CD4-positive, alpha-beta T cell treated with Interleukin-21 for 1 hour (primary cell): ENCODE results near the gene FOXQ1.
"Not testable (repeated sequence)": the region's sequence is repeated elsewhere in the genome, so short reads cannot be mapped to it uniquely, and the experiment has no call there.

Source experiments
- DNase-seq: peaks from one replicate; pipeline ENCODE4 v3.0.0-alpha.2; 2020

Gene FOXQ1

GRCh38 chr6:1291381-1291780, 20.5 kb upstream of the FOXQ1 start:
- DNase-seq, result no peak

DNA sequence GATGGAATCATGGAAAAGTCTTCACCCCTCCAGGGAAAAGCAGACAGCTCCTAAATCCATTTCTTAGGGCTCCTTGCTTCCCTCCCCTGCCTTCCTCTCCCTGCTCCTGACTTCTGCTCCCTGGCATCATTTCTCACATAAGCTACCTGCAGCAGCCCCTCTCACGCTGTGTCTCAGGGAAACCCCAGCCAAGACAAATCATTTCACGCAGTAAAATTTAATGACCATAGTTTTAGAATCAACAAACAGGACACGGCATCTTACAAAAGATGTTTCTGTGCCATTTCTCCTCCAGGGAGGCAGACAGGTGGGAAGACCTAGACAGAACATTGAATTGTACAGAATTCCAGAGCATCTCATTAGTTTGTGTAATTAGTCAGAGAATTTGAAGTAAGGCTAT, 16.5 kb upstream of the FOXQ1 start:
- no peak for DNase-seq

DNA sequence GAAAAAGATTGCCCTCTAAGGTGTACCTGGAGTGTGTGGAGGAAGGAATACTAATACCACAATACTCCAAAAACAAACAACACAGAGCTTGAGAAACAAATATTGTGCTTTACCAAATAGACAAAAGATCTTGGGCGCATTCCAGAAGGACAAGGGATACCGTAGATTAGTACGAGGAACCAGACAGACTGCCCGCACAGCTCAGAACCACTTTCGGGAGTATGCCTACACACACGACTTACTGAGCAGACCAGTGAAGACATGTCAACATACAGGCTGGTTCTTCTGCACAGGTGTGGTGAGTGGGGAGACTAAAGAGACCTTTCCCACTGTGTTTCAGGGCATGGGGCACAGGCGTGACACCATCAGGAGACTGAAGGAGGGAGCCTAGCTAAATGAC, 15.8 kb upstream of the FOXQ1 start:
- DNase-seq, result no peak

DNA sequence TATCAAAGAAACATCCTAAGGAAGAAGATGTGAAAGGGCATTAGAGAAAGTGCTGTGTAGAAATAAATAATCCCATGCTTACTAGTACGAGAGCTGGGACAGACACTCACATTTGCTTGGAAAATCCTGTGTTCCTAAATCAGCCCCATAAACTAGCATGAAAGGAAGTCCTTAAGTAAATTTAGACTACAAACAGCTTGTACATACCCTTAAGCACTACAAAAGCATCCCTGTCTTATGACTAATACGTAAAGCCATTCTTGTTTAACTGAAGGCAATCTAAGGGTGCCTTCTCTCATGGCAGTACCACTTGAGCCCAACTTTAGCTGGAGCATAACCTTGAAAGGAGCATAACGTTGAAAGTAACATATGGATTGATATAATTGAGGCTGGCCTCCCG, 15.4 kb upstream of the FOXQ1 start:
- no peak for DNase-seq

GRCh38 chr6:1297746-1298145, 14.2 kb upstream of the FOXQ1 start:
- DNase-seq, result no peak

- no peak for DNase-seq
These were observed 13.1 kb upstream of the FOXQ1 start for GRCh38 chr6:1298768-1299167.

DNA sequence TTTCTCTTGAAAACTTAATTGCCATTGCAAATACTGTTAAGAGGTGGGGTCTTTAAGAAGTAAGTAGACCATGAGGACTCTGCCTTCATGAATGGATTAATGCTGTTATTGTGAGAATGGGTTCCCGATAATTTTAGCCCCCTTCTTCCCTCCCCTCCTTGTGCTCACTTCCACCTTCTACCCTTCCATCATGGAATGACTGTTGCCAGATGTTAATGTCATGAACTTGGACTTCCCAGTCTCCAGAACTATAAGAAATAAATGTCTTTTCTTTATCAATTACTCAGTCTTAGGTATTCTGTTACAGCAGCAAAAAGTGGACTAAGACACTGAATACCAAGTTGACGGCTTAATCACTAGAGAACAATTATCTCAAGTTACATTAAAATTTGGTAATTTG, 5.8 kb upstream of the FOXQ1 start:
- DNase-seq, result no peak

GRCh38 chr6:1309366-1309765, 2.5 kb upstream of the FOXQ1 start:
- no peak for DNase-seq

GRCh38 chr6:1310628-1311399, 1.1 kb upstream of the FOXQ1 start:
- no peak for DNase-seq

DNA sequence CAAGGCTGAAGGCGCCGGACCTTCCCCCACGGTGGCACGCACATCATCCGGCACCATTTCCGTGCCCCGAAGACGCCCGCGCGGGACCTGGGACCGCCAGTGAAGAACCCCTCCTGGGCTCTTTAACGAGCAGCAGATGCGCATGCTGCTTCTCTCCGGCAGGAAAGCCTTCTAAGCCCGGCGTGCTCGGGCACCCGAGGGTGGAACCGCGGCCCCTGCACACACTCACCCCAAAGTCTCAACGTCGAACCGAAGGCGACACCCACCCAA, 240 bp downstream of the FOXQ1 start:
- DNase-seq, result no peak

GRCh38 chr6:1312473-1313367, 822 bp downstream of the FOXQ1 start:
- DNase-seq, result no peak

- no peak for DNase-seq
These were observed 1.5 kb downstream of the FOXQ1 start for GRCh38 chr6:1313384-1313766.

DNA sequence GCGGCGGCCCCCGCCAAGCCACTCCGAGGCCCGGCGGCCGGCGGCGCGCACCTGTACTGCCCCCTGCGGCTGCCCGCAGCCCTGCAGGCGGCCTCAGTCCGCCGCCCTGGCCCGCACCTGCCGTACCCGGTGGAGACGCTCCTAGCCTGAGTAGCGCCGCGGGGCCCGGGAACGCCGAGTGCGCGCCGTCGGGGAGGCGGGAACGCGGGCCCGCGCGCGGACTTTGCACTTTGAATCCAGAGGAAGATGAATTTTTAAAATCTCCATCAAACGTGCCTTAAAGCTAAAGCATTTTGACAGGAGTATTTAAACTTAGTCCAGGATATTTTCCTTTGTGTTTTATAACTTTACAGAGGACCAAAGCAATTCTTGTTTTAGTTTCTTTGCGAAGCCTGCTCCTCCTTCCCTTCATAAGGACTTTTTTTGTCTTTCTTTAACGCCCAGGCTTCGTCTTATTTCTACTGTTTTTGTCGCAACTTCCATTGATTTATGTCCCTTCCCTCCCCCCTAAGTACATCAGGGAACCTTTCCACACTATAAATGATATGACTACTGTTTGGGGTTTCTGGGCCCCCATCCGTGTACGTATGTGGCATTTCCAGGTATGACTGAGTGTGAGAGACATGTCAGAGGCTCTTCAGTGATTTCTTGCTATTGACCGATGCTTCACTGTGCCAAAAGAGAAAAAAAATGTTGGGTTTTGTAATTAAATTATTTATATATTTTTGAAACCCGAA, 2.0 kb downstream of the FOXQ1 start:
- DNase-seq, result no peak

DNA sequence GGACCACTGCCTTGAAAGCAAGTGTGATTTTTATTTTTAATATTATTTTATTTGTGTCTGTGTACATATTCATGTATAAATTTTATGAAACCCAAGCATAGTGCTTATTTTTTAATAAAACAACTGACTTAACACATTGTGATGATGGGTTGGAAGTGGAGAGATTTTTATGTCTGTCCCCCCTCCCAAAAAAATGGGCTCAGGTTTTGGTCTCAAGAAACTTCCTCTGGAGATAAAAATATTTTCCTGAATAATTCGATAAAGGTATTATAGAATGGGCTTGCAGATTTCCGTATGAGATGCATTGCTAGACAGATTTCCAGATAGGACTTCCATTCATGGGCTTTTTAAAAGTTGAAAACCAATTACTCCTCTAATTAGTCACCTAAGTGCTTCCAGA, 2.7 kb downstream of the FOXQ1 start:
- DNase-seq, result no peak

- DNase-seq, result no peak
These were observed 3.3 kb downstream of the FOXQ1 start for GRCh38 chr6:1315201-1315559.

DNA sequence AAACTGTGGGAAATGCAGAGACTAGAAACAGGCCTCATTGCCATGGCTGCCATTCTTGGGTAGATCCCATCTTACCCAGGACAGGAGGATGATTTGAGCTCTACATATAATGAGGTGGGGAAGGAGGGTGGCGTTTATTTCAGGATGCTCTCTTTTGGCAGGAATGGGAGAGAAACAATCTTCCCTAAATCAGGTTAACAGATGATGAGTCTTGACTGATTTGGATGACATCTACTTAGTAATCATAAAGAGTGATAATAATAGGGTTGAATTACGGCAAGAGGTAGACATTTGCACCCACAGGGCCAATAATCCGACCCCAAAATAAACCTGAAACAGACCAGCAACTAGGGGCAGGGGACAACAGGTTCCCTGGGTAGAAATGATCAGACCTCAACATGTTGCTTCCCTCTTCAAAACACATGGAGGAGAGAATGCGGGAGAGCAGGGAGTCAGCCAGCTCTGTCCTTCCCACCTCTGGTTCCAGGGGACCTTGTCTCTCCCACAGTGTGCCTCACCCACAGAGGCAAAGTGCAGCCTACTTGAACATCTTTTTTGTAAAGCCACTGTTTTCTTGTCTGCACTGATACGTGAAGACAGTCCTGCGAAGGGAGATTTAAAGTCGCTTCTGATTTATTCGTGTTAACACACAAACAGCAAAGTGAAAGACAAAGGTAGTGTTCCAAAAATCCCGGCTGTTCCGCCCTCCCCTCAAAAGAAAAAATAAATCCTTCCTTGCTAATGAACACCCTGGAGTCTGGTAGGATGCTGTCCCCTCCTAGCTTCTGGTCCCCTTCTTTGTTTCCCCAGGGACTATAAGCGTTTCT, 3.9 kb downstream of the FOXQ1 start:
- no peak for DNase-seq

GRCh38 chr6:1316489-1316971, 4.6 kb downstream of the FOXQ1 start:
- no peak for DNase-seq

GRCh38 chr6:1317302-1317815, 5.5 kb downstream of the FOXQ1 start:
- DNase-seq, result no peak

DNA sequence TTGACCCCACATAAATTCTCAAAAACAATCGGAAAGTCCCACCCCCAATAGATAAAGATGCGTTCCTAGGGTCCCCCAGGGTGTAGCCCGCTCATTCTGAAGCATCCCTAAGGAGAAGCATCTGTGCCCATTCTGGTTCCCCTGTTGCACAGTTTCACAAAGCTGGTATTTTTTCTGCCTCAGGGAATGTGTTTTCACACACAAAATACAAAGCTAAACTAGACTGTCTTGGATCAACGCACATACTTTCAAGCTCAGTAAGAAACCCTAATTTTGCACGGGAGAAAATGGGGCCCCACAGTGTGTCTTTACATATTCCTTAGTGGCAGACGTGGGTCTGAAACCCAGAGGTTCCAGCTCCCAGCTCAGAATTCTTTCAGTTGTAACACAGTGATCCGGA, 6.1 kb downstream of the FOXQ1 start:
- no peak for DNase-seq

GRCh38 chr6:1318584-1318983, 6.7 kb downstream of the FOXQ1 start:
- DNase-seq, result not testable (repeated sequence)

- DNase-seq, result no peak
These were observed 9.8 kb downstream of the FOXQ1 start for GRCh38 chr6:1321738-1322137.

DNA sequence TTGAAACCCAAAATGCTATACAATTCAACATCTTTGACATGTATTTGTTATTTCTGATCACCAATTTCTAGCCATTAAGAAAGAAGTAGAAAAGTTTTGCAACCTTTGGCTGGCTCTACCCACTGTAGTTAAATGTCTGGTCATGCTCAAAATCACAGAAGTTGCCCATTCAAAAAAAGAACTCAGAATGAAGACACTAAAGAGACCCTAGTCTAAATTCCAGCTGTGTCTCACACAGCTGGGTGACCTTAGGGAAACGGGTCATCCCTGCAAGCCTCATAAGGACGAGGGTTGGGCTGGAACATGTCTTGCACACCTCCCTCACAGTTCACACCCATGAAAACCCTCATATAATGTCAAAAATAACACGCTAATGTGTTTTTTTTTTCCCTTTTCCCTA, 10.3 kb downstream of the FOXQ1 start:
- no peak for DNase-seq
